Right hindlimb (tissue), 1 donor: ENCODE results near the gene IQGAP3.

ENCODE experiments used
- DNase-seq: peaks from one replicate; pipeline ENCODE4 v3.0.0-alpha.2; 2018

IQGAP3 gene

DNA sequence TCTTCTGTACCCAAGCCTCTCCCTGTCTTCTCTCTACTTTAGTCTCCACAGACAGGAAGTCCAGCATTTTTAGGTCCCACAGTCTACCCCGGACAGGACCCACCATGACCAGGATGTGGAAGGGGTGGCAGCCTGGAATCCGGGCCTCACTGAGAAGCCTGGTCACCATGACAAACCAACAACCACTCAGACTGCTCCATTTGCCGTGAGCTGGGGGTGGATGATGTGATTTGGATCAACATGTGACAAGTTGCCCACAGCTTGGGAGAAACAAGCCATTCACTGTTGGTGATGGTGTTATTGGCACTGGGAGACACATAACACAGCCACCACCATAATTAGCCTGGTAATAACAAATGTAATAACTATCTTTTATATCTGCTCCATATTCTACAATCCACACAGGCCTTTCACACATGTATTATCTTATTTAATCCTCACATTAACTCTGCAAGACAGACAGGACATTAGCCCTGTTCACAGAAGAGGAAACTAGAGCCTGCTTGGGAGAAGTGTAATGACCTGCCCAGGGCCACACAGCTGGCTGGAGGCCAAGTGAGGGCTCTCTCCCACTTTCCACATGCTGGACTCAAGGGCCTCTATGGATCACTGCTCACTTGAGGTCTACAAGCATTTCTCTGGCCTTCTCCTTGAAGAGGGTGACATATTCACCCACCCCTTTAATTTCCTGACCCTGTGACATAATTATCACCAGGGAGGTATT lies 94.7 kb downstream of the IQGAP3 start:
- DNase-seq, result no peak

- no peak for DNase-seq
These were observed 95.7 kb downstream of the IQGAP3 start for GRCh38 chr1:156476501-156477298.

DNA sequence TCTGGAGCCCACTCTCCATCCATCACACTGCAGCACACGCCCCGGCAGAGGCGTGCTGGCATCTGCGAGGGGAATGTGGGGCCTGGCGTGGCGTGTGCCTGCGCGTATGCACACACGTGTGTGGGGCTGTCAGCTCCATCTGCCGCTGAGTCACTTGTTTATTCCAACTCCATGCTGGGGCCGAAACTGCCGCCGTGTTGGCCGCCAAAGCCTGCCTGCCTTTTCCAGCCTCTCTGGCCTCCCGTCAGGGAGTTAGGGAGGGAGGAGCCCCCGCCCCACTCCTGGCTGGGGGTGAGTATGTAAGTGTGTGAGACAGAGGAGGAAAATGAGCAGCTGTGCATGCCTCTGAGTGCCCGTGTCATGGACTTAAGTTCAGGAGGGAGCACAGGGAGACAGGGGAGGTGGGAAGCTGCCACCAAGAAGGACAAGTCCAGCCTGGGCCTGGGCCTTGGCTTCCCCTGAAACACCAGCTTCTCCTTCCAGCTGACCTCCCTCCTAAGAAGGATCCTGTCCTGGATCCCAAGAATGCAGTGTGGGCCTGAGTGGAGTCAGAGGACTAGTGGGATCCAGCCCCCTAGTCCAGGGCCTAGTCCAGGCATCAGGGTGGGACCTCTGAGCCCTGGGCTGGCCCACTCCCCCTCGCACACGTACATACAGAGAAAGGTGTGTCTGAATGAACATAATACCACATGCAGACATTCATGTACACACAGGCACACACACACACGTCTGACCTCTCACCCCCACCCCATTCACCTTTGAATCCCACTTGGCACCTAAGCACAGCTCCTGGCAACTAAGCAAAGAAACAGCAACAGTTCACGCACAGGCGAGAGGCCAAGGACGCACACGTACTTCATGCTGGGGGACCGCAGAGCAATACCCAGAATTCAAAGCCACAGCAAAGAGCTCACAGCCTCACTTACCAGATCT lies 96.5 kb downstream of the IQGAP3 start:
- DNase-seq, result no peak
